Sigmoid colon (tissue), 7 donors: Measurements from ENCODE around the gene PRDM12. TPM values are rescaled to one million over a fixed set of nuclear protein-coding genes. Genes with fewer than 3 reads are reported as not detected.

Experiments
- DNase-seq: peaks from one replicate; pipeline ENCODE4 v3.0.0-alpha.2; 2019
- H3K27ac ChIP-seq, 4 donors: fragments of 200-600 bp; sonication (generic); one replicate each; pipeline ENCODE4 v1.5.1; 2016 to 2019; ENCODE audit warnings: mild to moderate bottlenecking in 1 of 4
- H3K27me3 ChIP-seq, 3 donors: fragments of 200-600 bp; sonication (generic); one replicate each; pipeline ENCODE4 v1.5.1; 2019; ENCODE audit warnings: mild to moderate bottlenecking in 1 of 3
- H3K36me3 ChIP-seq, 4 donors: fragments of 200-600 bp; sonication (generic); one replicate each; pipeline ENCODE4 v1.5.1; 2016 to 2019
- H3K4me1 ChIP-seq, 4 donors: fragments of 200-600 bp; sonication (generic); one replicate each; pipeline ENCODE4 v1.5.1; 2017 to 2019
- H3K4me3 ChIP-seq, 4 donors: fragments of 200-600 bp; sonication (generic); one replicate each; pipeline ENCODE4 v1.5.1; 2017 to 2019; ENCODE audit warnings: mild to moderate bottlenecking in 2 of 4, moderate library complexity in 1 of 4
- H3K9me3 ChIP-seq, 4 donors: fragments of 200-600 bp in 3 of 4; sonication (generic) in 3 of 4; one replicate each; pipeline versions ENCODE4 v1.5.1 to v1.6.1; 2013 to 2019
- CTCF ChIP-seq, 4 experiments: fragments of 450-650 bp in 3 of 4; fragments of 200-600 bp in 1 of 4; IDR thresholded peaks; one replicate each; pipeline ENCODE4 v1.5.1; 2016 to 2019; ENCODE audit warnings: antibody characterized with exemption in 4 of 4, mild to moderate bottlenecking in 3 of 4, moderate library complexity in 2 of 4
- EP300 ChIP-seq, 4 donors: sonication (generic); formaldehyde crosslinking; IDR thresholded peaks; one replicate each; pipeline ENCODE4 v1.6.1; 2017; ENCODE audit warnings: antibody characterized with exemption in 4 of 4
- POLR2A ChIP-seq, 2 donors: fragments of 450-650 bp; IDR thresholded peaks; one replicate each; pipeline ENCODE4 v1.6.1; 2016; ENCODE audit warnings: antibody characterized with exemption in 2 of 2, mild to moderate bottlenecking in 2 of 2, moderate library complexity in 2 of 2
- POLR2AphosphoS5 ChIP-seq, 4 donors: sonication (generic); formaldehyde crosslinking; IDR thresholded peaks; one replicate each; pipeline ENCODE4 v1.6.1; 2017; ENCODE audit warnings: antibody characterized with exemption in 4 of 4
- WGBS, 2 donors: extraction: QIAGEN DNeasy Blood & Tissue Kit; methylation state at CpG; one replicate each; pipeline ENCODE4 v1.1.7; 2013; 5-methylcytosine and 5-hydroxymethylcytosine counted together
- intact Hi-C: fragments of 100-400 bp; cut with DNase I; formaldehyde crosslinking; loops from one replicate; pipeline ENCODE4 v1.15.1; 2023
- polyA plus RNA-seq, 3 donors: library from polyadenylated mRNA; stranded (reverse); fragments of 200-250 nt; gene quantifications; one replicate each; pipeline ENCODE4 v1.2.3, GENCODE V29; 2013
- total RNA-seq, 4 donors: library from RNA; depleted of rRNA; stranded (reverse); fragments of >200 nt; gene quantifications; one replicate each; pipeline ENCODE4 v1.1.0, GENCODE V29; 2016
- donor health status: healthy with polysubstance abuse.
- donor health status: Bipolar disorder and iron deficiency.
- donor health status: healthy.

The PRDM12 gene
- total and polyA plus RNA-seq, 7 donors: not detected

- no peaks in the 10 kb centered on the region for H3K9me3 ChIP-seq
- peak; percentile 88 for DNase-seq
- 38 to 60% methylated on average over 13 of the region's 13 CpGs for WGBS, 2 donors
- H3K4me1 ChIP-seq: peaks cover 0 to 9% (median 0%) of the 10 kb centered on the region in 4 donors
- H3K36me3 ChIP-seq: peaks cover 26 to 89% (median 38%) of the 10 kb centered on the region in 4 donors
- H3K4me3 ChIP-seq: no peak overlapping the region
- no peaks in the 10 kb centered on the region for H3K27me3 ChIP-seq
- TF ChIP-seq POLR2AphosphoS5 (IDR thresholded peaks at IDR 0.05): no peak
- peak; percentile 63 to 97 (median 91) for TF ChIP-seq CTCF (IDR thresholded peaks at IDR 0.05)
- TF ChIP-seq EP300 (IDR thresholded peaks at IDR 0.05): no peak
- no peak for TF ChIP-seq POLR2A (IDR thresholded peaks at IDR 0.05)
- intact Hi-C loops: loop anchor here (1.0 to 5.0 kb wide), 3 partner anchors 240 to 349 kb away; no protein-coding TSS in a partner anchor
- peak overlapping the region in 3 of 4 donors; percentile 7 to 51 (median 29) for H3K27ac ChIP-seq
Observed at GRCh38 chr9:130701059-130702022, 36.9 kb downstream of the PRDM12 start.

- no peak for TF ChIP-seq POLR2A (IDR thresholded peaks at IDR 0.05)
- no peak for TF ChIP-seq EP300 (IDR thresholded peaks at IDR 0.05)
- no peak for TF ChIP-seq POLR2AphosphoS5 (IDR thresholded peaks at IDR 0.05)
- no peak for TF ChIP-seq CTCF (IDR thresholded peaks at IDR 0.05)
- DNase-seq: no peak
- intact Hi-C loops: loop anchor here (5.0 kb wide), 1 partner anchor 294 kb away; no protein-coding TSS in a partner anchor
- Histone ChIP-seq H3K27me3 (no peaks in the 10 kb centered on the region), H3K9me3 (no peaks in the 10 kb centered on the region), H3K4me1 (peaks cover 0 to 9% (median 0%) of the 10 kb centered on the region in 4 donors), H3K4me3 (no peak overlapping the region), H3K36me3 (peaks cover 19 to 67% (median 27%) of the 10 kb centered on the region in 4 donors), H3K27ac (no peak overlapping the region)
- 85 to 86% methylated on average over 7 of the region's 7 CpGs for WGBS, 2 donors
Observed at GRCh38 chr9:130703501-130703900, 39.1 kb downstream of the PRDM12 start.

GRCh38 chr9:130707225-130707976, 43.0 kb downstream of the PRDM12 start:
- no peak overlapping the region for H3K4me3 ChIP-seq
- no peak overlapping the region for H3K27ac ChIP-seq
- TF ChIP-seq POLR2AphosphoS5 (IDR thresholded peaks at IDR 0.05) (no peak), CTCF (IDR thresholded peaks at IDR 0.05) (peak; percentile 42 to 73 (median 64))
- peaks cover 0 to 6% (median 5%) of the 10 kb centered on the region in 4 donors for H3K4me1 ChIP-seq
- intact Hi-C loops: loop anchor here (2.0 kb wide), 2 partner anchors 63 to 159 kb away; no protein-coding TSS in a partner anchor
- H3K9me3 ChIP-seq: no peaks in the 10 kb centered on the region
- WGBS, 2 donors: 20 to 55% methylated on average over 9 of the region's 9 CpGs
- H3K36me3 ChIP-seq: peaks cover 10 to 33% (median 18%) of the 10 kb centered on the region in 4 donors
- no peaks in the 10 kb centered on the region for H3K27me3 ChIP-seq
- DNase-seq: peak; percentile 77

- no peak for DNase-seq
- Histone ChIP-seq H3K27me3 (no peaks in the 10 kb centered on the region), H3K36me3 (no peaks in the 10 kb centered on the region), H3K9me3 (no peaks in the 10 kb centered on the region), H3K27ac (no peak overlapping the region), H3K4me3 (no peak overlapping the region), H3K4me1 (peaks cover 0 to 30% (median 21%) of the 10 kb centered on the region in 4 donors)
- WGBS, 2 donors: 74 to 76% methylated on average over 8 of the region's 8 CpGs
- TF ChIP-seq POLR2AphosphoS5 (IDR thresholded peaks at IDR 0.05) (no peak), EP300 (IDR thresholded peaks at IDR 0.05) (no peak), POLR2A (IDR thresholded peaks at IDR 0.05) (no peak), CTCF (IDR thresholded peaks at IDR 0.05) (no peak)
- intact Hi-C loops: no loop called here
Observed at GRCh38 chr9:130710822-130711352, 46.5 kb downstream of the PRDM12 start.
